ENCODE results near the gene ADAT3. TPM values are rescaled to one million over a fixed set of nuclear protein-coding genes. Genes with fewer than 3 reads are reported as not detected.

ADAT3 gene
- total RNA-seq, 4 donors from 2014 or later, result 2.1 to 3.6 (median 3.1) TPM

GRCh38 chr19:1906985-1907562 is 1.9 kb downstream of the ADAT3 start:
- Histone ChIP-seq H3K9me3 (no peaks in the 10 kb centered on the region), H3K36me3 (no peaks in the 10 kb centered on the region), H3K27ac (peak overlapping the region in 1 of 4 donors; percentile 34), H3K4me1 (peaks cover 4 to 15% of the 10 kb centered on the region in 2 donors), H3K4me3 (no peak overlapping the region), H3K27me3 (no peaks in the 10 kb centered on the region)
- intact Hi-C loops (cut with DNase I; ENCODE audit: low total_unique reads) (no loop called here), in situ Hi-C loops (cut with MboI; ENCODE audit: low sequenced_read_pairs in 4 of 4) (no loop called here)
- DNase-seq (no peak), ATAC-seq (no peak)
- TF ChIP-seq POLR2A (IDR thresholded peaks at IDR 0.05), result no peak
- no peak for TF ChIP-seq CTCF (IDR thresholded peaks at IDR 0.05 in 4 of 5, conservative IDR thresholded peaks at IDR 0.05 in 1 of 5)

DNA sequence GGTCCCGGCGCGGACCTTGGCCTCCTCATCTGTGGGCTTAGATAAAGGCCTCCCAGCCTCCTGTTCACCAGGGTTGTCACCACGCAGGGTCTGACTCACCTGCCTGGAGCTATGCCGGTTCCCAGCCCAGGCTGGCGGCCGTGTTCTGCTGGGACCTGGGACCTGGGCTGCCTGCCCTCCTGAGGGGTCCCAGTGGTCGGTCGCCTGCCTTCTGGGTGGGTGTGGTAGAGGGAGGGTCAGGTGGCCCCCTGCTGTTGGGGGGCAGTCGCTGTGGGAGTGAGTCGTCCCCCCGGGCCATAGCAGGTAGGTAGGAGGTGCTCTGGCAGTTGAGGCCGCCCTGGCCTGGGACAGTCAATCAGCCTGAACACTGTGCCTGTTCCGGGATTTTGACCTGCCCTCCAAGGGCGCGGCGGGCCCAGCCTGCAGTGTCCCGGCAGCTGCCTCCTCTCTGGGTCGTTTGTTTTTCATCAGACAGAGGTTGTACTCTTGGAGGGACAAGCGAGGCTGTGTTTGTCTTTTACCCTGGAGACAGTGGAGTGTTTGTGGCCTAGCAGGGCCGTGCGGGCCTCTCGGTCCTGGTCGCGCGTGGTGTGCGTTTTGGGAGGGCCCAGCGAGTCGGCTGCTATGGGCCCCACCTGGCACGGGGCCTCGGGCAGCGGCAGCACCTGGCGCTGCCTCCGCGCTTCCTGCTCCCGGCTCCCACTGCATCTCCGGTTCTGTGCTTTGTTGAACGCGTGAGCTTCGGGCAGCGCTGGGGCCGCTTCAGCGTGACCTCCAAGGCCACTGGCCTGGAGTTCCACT is 2.6 kb downstream of the ADAT3 start:
- ATAC-seq (no peak), DNase-seq (no peak)
- no peaks in the 10 kb centered on the region for H3K9me3 ChIP-seq
- no peaks in the 10 kb centered on the region for H3K36me3 ChIP-seq
- TF ChIP-seq POLR2A (IDR thresholded peaks at IDR 0.05) (no peak), CTCF (IDR thresholded peaks at IDR 0.05 in 4 of 5, conservative IDR thresholded peaks at IDR 0.05 in 1 of 5) (no peak)
- H3K27me3 ChIP-seq, result no peaks in the 10 kb centered on the region
- in situ Hi-C loops (cut with MboI; ENCODE audit: low sequenced_read_pairs in 4 of 4) (no loop called here), intact Hi-C loops (cut with DNase I; ENCODE audit: low total_unique reads) (no loop called here)
- peak overlapping the region in 3 of 4 donors; percentile 24 to 50 (median 34) for H3K27ac ChIP-seq
- H3K4me3 ChIP-seq, result no peak overlapping the region
- peaks cover 4 to 15% of the 10 kb centered on the region in 2 donors for H3K4me1 ChIP-seq

- TF ChIP-seq POLR2A (IDR thresholded peaks at IDR 0.05) (no peak), CTCF (IDR thresholded peaks at IDR 0.05 in 4 of 5, conservative IDR thresholded peaks at IDR 0.05 in 1 of 5) (no peak)
- peaks cover 4 to 15% of the 10 kb centered on the region in 2 donors for H3K4me1 ChIP-seq
- H3K36me3 ChIP-seq, result peaks cover 0 to 4% of the 10 kb centered on the region in 2 donors
- H3K27ac ChIP-seq, result peak overlapping the region in 1 of 4 donors; percentile 34
- H3K27me3 ChIP-seq, result no peaks in the 10 kb centered on the region
- no peak overlapping the region for H3K4me3 ChIP-seq
- ATAC-seq (no peak), DNase-seq (no peak)
- intact Hi-C loops (cut with DNase I; ENCODE audit: low total_unique reads) (no loop called here), in situ Hi-C loops (cut with MboI; ENCODE audit: low sequenced_read_pairs in 4 of 4) (no loop called here)
- H3K9me3 ChIP-seq, result no peaks in the 10 kb centered on the region
Measured at GRCh38 chr19:1908364-1908678, 3.1 kb downstream of the ADAT3 start.

GRCh38 chr19:1909761-1910080 is 4.5 kb downstream of the ADAT3 start:
- intact Hi-C loops (cut with DNase I; ENCODE audit: low total_unique reads) (no loop called here), in situ Hi-C loops (cut with MboI; ENCODE audit: low sequenced_read_pairs in 4 of 4) (no loop called here)
- Histone ChIP-seq H3K9me3 (no peaks in the 10 kb centered on the region), H3K36me3 (peaks cover 0 to 6% of the 10 kb centered on the region in 2 donors), H3K27ac (no peak overlapping the region), H3K4me3 (no peak overlapping the region), H3K27me3 (no peaks in the 10 kb centered on the region), H3K4me1 (peaks cover 4 to 15% of the 10 kb centered on the region in 2 donors)
- no peak for TF ChIP-seq CTCF (IDR thresholded peaks at IDR 0.05 in 4 of 5, conservative IDR thresholded peaks at IDR 0.05 in 1 of 5)
- no peak for TF ChIP-seq POLR2A (IDR thresholded peaks at IDR 0.05)
- DNase-seq (no peak), ATAC-seq (no peak)
